GM23338 (cell line): ENCODE data around the gene CHRM5. TPM values are rescaled to one million over a fixed set of nuclear protein-coding genes. Genes with fewer than 3 reads are reported as not detected.

Experiments used
- ATAC-seq: fragments of 200-7000 bp; cut with Tn5 transposase; 3 replicates; pipeline ENCODE4 v1.9.1; 2020
- DNase-seq: peaks from one replicate; pipeline ENCODE4 v3.0.0-alpha.2; 2015; ENCODE audit warnings: low spot score
- H2AFZ ChIP-seq: fragments of 200-600 bp; sonication (generic); 2 replicates; pipeline ENCODE4 v1.8.0; 2016; ENCODE audit warnings: antibody characterized with exemption, mild to moderate bottlenecking, moderate library complexity
- H3F3A ChIP-seq: fragments of 200-600 bp; sonication (generic); replicated peaks from 2 replicates; pipeline ENCODE4 v1.8.0; 2017; ENCODE audit warnings: antibody characterized with exemption, mixed run types, low read depth
- H3K27ac ChIP-seq: fragments of 200-600 bp; sonication (generic); 2 replicates; pipeline ENCODE4 v1.6.1; 2016; ENCODE audit warnings: low read depth
- H3K27me3 ChIP-seq: fragments of 200-600 bp; sonication (generic); 2 replicates; pipeline ENCODE4 v1.8.0; 2016; ENCODE audit warnings: mild to moderate bottlenecking, mixed run types, moderate library complexity; ENCODE audit not compliant: insufficient read depth
- H3K36me3 ChIP-seq: fragments of 200-600 bp; sonication (generic); 2 replicates; pipeline ENCODE4 v1.8.0; 2016; ENCODE audit warnings: mild to moderate bottlenecking; ENCODE audit not compliant: insufficient read depth
- H3K4me1 ChIP-seq: fragments of 200-600 bp; sonication (generic); 2 replicates; pipeline ENCODE4 v1.8.0; 2016; ENCODE audit warnings: mild to moderate bottlenecking, moderate library complexity; ENCODE audit not compliant: insufficient read depth
- H3K4me2 ChIP-seq: fragments of 200-600 bp; sonication (generic); 2 replicates; pipeline ENCODE4 v1.7.1; 2017; ENCODE audit warnings: mixed run types
- H3K4me3 ChIP-seq: fragments of 200-600 bp; sonication (generic); 2 replicates; pipeline ENCODE4 v1.6.1; 2016; ENCODE audit warnings: mixed run types
- H3K79me2 ChIP-seq: fragments of 200-600 bp; sonication (generic); replicated peaks from 2 replicates; pipeline ENCODE4 v1.8.0; 2017; ENCODE audit warnings: mild to moderate bottlenecking; ENCODE audit not compliant: insufficient read depth
- H3K9me2 ChIP-seq: fragments of 200-600 bp; sonication (generic); 2 replicates; pipeline ENCODE4 v1.8.0; 2017; ENCODE audit not compliant: insufficient read depth
- H4K20me1 ChIP-seq: fragments of 200-600 bp; sonication (generic); replicated peaks from 2 replicates; pipeline ENCODE4 v1.8.0; 2017; ENCODE audit warnings: mild to moderate bottlenecking; ENCODE audit not compliant: insufficient read depth
- H3K27ac Mint-ChIP-seq: 2 replicates; pipeline ENCODE4 v1.8.0; 2020; ENCODE audit warnings: inconsistent platforms, mild to moderate bottlenecking, moderate library complexity, mixed read lengths
- H3K27me3 Mint-ChIP-seq: 3 replicates; pipeline ENCODE4 v1.8.0; 2022; ENCODE audit warnings: low read depth, mild to moderate bottlenecking, moderate library complexity, mixed read lengths, inconsistent platforms; ENCODE audit not compliant: insufficient read depth, poor library complexity
- H3K36me3 Mint-ChIP-seq: 3 replicates; pipeline ENCODE4 v1.8.0; 2021; ENCODE audit warnings: low read depth, mild to moderate bottlenecking, inconsistent platforms, moderate library complexity, mixed read lengths
- H3K4me1 Mint-ChIP-seq: 3 replicates; pipeline ENCODE4 v1.8.0; 2020; ENCODE audit warnings: mild to moderate bottlenecking, inconsistent platforms, mixed read lengths
- H3K4me3 Mint-ChIP-seq: 3 replicates; pipeline ENCODE4 v1.8.0; 2021; ENCODE audit warnings: moderate library complexity, mild to moderate bottlenecking, inconsistent platforms, mixed read lengths
- H3K9me3 Mint-ChIP-seq: 3 replicates; pipeline ENCODE4 v1.8.0; 2020; ENCODE audit warnings: moderate library complexity, mild to moderate bottlenecking, inconsistent platforms, mixed read lengths
- CTCF ChIP-seq, 2 experiments: fragments of 200-600 bp in 1 of 2; sonication (generic) in 1 of 2; conservative IDR thresholded peaks; 2 replicates each; pipeline versions ENCODE4 v1.5.1 to v1.6.1; 2016 to 2017; ENCODE audit warnings: antibody characterized with exemption in 2 of 2, low read depth in 2 of 2, mild to moderate bottlenecking in 2 of 2, moderate library complexity in 1 of 2
- ETS1 ChIP-seq: IDR thresholded peaks from 2 replicates; pipeline ENCODE4 v1.6.1; 2016; ENCODE audit warnings: antibody characterized with exemption
- EZH2 ChIP-seq: fragments of 200-600 bp; sonication (generic); IDR thresholded peaks from one replicate; pipeline ENCODE4 v1.8.0; 2017; ENCODE audit warnings: antibody characterized with exemption, mild to moderate bottlenecking, low read depth; ENCODE audit not compliant: unreplicated experiment
- EZH2phosphoT487 ChIP-seq: fragments of 200-600 bp; sonication (generic); IDR thresholded peaks from one replicate; pipeline ENCODE4 v1.8.1; 2018; ENCODE audit warnings: antibody characterized with exemption; ENCODE audit not compliant: unreplicated experiment
- JUNB ChIP-seq: IDR thresholded peaks from one replicate; pipeline ENCODE4 v1.6.1; 2016; ENCODE audit warnings: antibody characterized with exemption; ENCODE audit not compliant: unreplicated experiment
- POLR2AphosphoS5 ChIP-seq: IDR thresholded peaks from 2 replicates; pipeline ENCODE4 v1.6.1; 2016; ENCODE audit warnings: antibody characterized with exemption, low read depth
- REST ChIP-seq: IDR thresholded peaks from one replicate; pipeline ENCODE4 v1.6.1; 2018; ENCODE audit warnings: antibody characterized with exemption; ENCODE audit not compliant: unreplicated experiment
- STAT1 ChIP-seq: IDR thresholded peaks from one replicate; pipeline ENCODE4 v1.6.1; 2016; ENCODE audit warnings: antibody characterized with exemption; ENCODE audit not compliant: unreplicated experiment
- ZNF331 ChIP-seq: fragments of 250-450 bp; sonication (Bioruptor Pico); IDR thresholded peaks from 2 replicates; pipeline ENCODE4 v1.5.0; 2020; ENCODE audit warnings: low read depth, mild to moderate bottlenecking, moderate library complexity
- polyA plus RNA-seq: library from polyadenylated mRNA; unstranded; fragments of >200 nt; fragmentation: Nextera tagmentation; extraction: Ambion mirVana; gene quantifications from 2 replicates; pipeline ENCODE4 v1.2.1, GENCODE V29; 2016
- total RNA-seq: library from RNA; depleted of rRNA; stranded (reverse); fragments of >200 nt; shearing (Covaris generic); gene quantifications from 2 replicates; pipeline ENCODE4 v1.2.3, GENCODE V29; 2014

CHRM5 gene
- total and polyA plus RNA-seq, 2 experiments from 2014 or later = not detected

GRCh38 chr15:33982516-33982915 lies 14.2 kb downstream of the CHRM5 start:
- H3K27me3 Mint-ChIP-seq = no peaks in the 10 kb centered on the region
- Histone ChIP-seq H3K27me3 (no peaks in the 10 kb centered on the region), H3K4me2 (no peak overlapping the region), H3K79me2 (no peaks in the 10 kb centered on the region), H2AFZ (no peak overlapping the region), H3K27ac (no peak overlapping the region), H3K36me3 (no peaks in the 10 kb centered on the region), H3K9me2 (no peaks in the 10 kb centered on the region), H4K20me1 (no peaks in the 10 kb centered on the region), H3K4me1 (peaks cover 3% of the 10 kb centered on the region; the same call in 1 of the 2 replicates), H3K4me3 (no peak overlapping the region), H3F3A (no peaks in the 10 kb centered on the region)
- TF ChIP-seq ZNF331 (CRISPR knock-in tag) (no peak), EZH2 (no peak), STAT1 (no peak), JUNB (no peak), REST (no peak), ETS1 (no peak), EZH2phosphoT487 (no peak), CTCF (conservative IDR thresholded peaks at IDR 0.05; ENCODE audit: low read depth in 2 of 2) (no peak), POLR2AphosphoS5 (no peak)
- ATAC-seq = no peak
- H3K9me3 Mint-ChIP-seq = no peaks in the 10 kb centered on the region
- no peak for DNase-seq
- no peak overlapping the region for H3K27ac Mint-ChIP-seq
- no peaks in the 10 kb centered on the region for H3K36me3 Mint-ChIP-seq
- peaks cover 6% of the 10 kb centered on the region; the same call in 2 of the 3 replicates for H3K4me1 Mint-ChIP-seq
- H3K4me3 Mint-ChIP-seq = no peak overlapping the region

- no peak overlapping the region for H3K4me2 ChIP-seq
- H3K36me3 ChIP-seq = no peaks in the 10 kb centered on the region
- no peaks in the 10 kb centered on the region for H3K27me3 ChIP-seq
- peaks cover 3% of the 10 kb centered on the region; the same call in 1 of the 2 replicates for H3K4me1 ChIP-seq
- no peaks in the 10 kb centered on the region for H3K9me2 ChIP-seq
- no peak overlapping the region for H3K4me3 ChIP-seq
- H3K36me3 Mint-ChIP-seq = no peaks in the 10 kb centered on the region
- H4K20me1 ChIP-seq = no peaks in the 10 kb centered on the region
- no peak overlapping the region for H3K27ac Mint-ChIP-seq
- H3K27me3 Mint-ChIP-seq = no peaks in the 10 kb centered on the region
- no peaks in the 10 kb centered on the region for H3F3A ChIP-seq
- H3K4me3 Mint-ChIP-seq = no peak overlapping the region
- H3K27ac ChIP-seq = no peak overlapping the region
- no peaks in the 10 kb centered on the region for H3K9me3 Mint-ChIP-seq
- no peaks in the 10 kb centered on the region for H3K79me2 ChIP-seq
- H3K4me1 Mint-ChIP-seq = peaks cover 6% of the 10 kb centered on the region; the same call in 2 of the 3 replicates
- peak; percentile 57 for ATAC-seq
- H2AFZ ChIP-seq = no peak overlapping the region
- DNase-seq = peak; percentile 56
- no peak for TF ChIP-seq ZNF331 (CRISPR knock-in tag)
- no peak for TF ChIP-seq CTCF (conservative IDR thresholded peaks at IDR 0.05; ENCODE audit: low read depth in 2 of 2)
- TF ChIP-seq JUNB = no peak
These were observed 17.0 kb downstream of the CHRM5 start for GRCh38 chr15:33985287-33985686.
